GM12878 (cell line): ENCODE results near the gene JUND. TPM values are rescaled to one million over a fixed set of nuclear protein-coding genes. Genes with fewer than 3 reads are reported as not detected.

ENCODE experiments used
- ATAC-seq: fragments of 200-7000 bp; cut with Tn5 transposase; 3 replicates; pipeline ENCODE4 v1.9.1; 2020; ENCODE audit warnings: mild to moderate bottlenecking, moderate library complexity
- BruUV-seq: library from RNA; stranded (reverse); fragments of 400-500 nt; replicated peaks from 2 replicates; lab custom pipeline; 2021; lab: Mats Ljungman, UMichigan
- CTCF ChIA-PET: fragments of 300-600 bp; sonication (Branson Sonifier 250); formaldehyde crosslinking; extraction: SDS; loops from one replicate; lab custom pipeline; 2021; ENCODE audit warnings: inconsistent platforms; lab: Yijun Ruan, JAX
- POLR2A ChIA-PET: fragments of 350-600 bp; formaldehyde crosslinking; extraction: SDS; loops from one replicate; lab custom pipeline; 2021; ENCODE audit warnings: inconsistent platforms; lab: Charles Lee
- RAD21 ChIA-PET: fragments of 300-600 bp; sonication (Branson Sonifier 250); formaldehyde crosslinking; loops from one replicate; lab custom pipeline; 2023; ENCODE audit warnings: antibody characterized with exemption; ENCODE audit not compliant: unreplicated experiment; lab: Charles Lee
- SMC1A ChIA-PET: fragments of 300-600 bp; sonication (Branson Sonifier 250); formaldehyde crosslinking; loops from one replicate; lab custom pipeline; 2023; ENCODE audit not compliant: unreplicated experiment, uncharacterized antibody; lab: Charles Lee
- DNase-seq: peaks from one replicate; pipeline ENCODE4 v3.0.0-alpha.2; 2011; ENCODE audit warnings: low read depth, low spot score
- FAIRE-seq: peaks from 3 replicates; lab custom pipeline; 2011; peaks lifted over from hg19 to GRCh38; lab: Jason Lieb, UNC
- H2AFZ ChIP-seq: 2 replicates; pipeline ENCODE4 v1.6.0; 2011; ENCODE audit warnings: low read depth, low read length, control low read depth; ENCODE audit not compliant: control insufficient read depth
- H3K27ac ChIP-seq: 2 replicates; pipeline ENCODE4 v1.5.1; 2011; ENCODE audit warnings: control low read depth; ENCODE audit not compliant: control insufficient read depth, insufficient read depth
- H3K27me3 ChIP-seq, 2 experiments: replicated peaks in 1 of 2; 2 replicates each; pipeline versions ENCODE4 v1.6.0 to v1.6.1; 2011; ENCODE audit warnings: low read length in 1 of 2; ENCODE audit not compliant: control insufficient read depth in 2 of 2, insufficient read depth in 2 of 2
- H3K36me3 ChIP-seq, 2 experiments: 2 replicates each; pipeline ENCODE4 v1.5.1; 2011; ENCODE audit warnings: low read length in 1 of 2; ENCODE audit not compliant: control insufficient read depth in 2 of 2, insufficient read depth in 2 of 2
- H3K4me1 ChIP-seq: 2 replicates; pipeline ENCODE4 v1.6.1; 2011; ENCODE audit warnings: mild to moderate bottlenecking, low read length, moderate library complexity, mixed read lengths; ENCODE audit not compliant: control insufficient read depth, insufficient read depth
- H3K4me2 ChIP-seq: 2 replicates; pipeline ENCODE4 v1.6.0; 2011; ENCODE audit warnings: control low read depth; ENCODE audit not compliant: control insufficient read depth, insufficient read depth
- H3K4me3 ChIP-seq: fragments of 200-600 bp; sonication (generic); 2 replicates; pipeline ENCODE4 v1.5.1; 2016
- H3K79me2 ChIP-seq: 2 replicates; pipeline ENCODE4 v1.6.0; 2011; ENCODE audit warnings: low read length; ENCODE audit not compliant: control insufficient read depth, insufficient read depth
- H3K9ac ChIP-seq: 2 replicates; pipeline ENCODE4 v1.8.0; 2011; ENCODE audit warnings: low read length, control low read depth, mixed read lengths; ENCODE audit not compliant: control insufficient read depth, insufficient read depth
- H3K9me3 ChIP-seq: replicated peaks from 3 replicates; pipeline ENCODE4 v1.5.1; 2011; ENCODE audit warnings: mild to moderate bottlenecking, low read length; ENCODE audit not compliant: control insufficient read depth, insufficient read depth
- H4K20me1 ChIP-seq: 2 replicates; pipeline ENCODE4 v1.6.0; 2011; ENCODE audit not compliant: control insufficient read depth, insufficient read depth
- POLR2A ChIP-seq: IDR thresholded peaks from 2 replicates; pipeline ENCODE4 v1.6.1; 2011; ENCODE audit warnings: low read depth, mild to moderate bottlenecking, low read length
- REST ChIP-seq: IDR thresholded peaks from 2 replicates; pipeline ENCODE4 v1.6.1; 2012; ENCODE audit warnings: mild to moderate bottlenecking, low read depth, low read length
- WGBS: methylation state at CpG from one replicate; pipeline ENCODE4 v1.1.6; 2016; ENCODE audit warnings: low lambda C conversion rate; ENCODE audit not compliant: insufficient replicate concordance, insufficient coverage; ENCODE audit errors: missing lambda C conversion rate; 5-methylcytosine and 5-hydroxymethylcytosine counted together
- in situ Hi-C: fragments of 300-500 bp; cut with MboI; formaldehyde crosslinking; loops from 9 replicates; pipeline ENCODE4 v1.14.3; 2018; ENCODE audit warnings: mixed read lengths
- intact Hi-C: fragments of 100-400 bp; cut with micrococcal nuclease; formaldehyde crosslinking; loops from one replicate; pipeline ENCODE4 v1.14.2; 2022; ENCODE audit not compliant: unreplicated experiment
- polyA plus RNA-seq, 11 experiments: library from polyadenylated mRNA; depleted of rRNA in 4 of 11; unstranded in 6 of 11; stranded (reverse) in 5 of 11; fragments of >200 nt; fragmentation: Nextera tagmentation in 4 of 11; fragmentation: Illumina TruSeq in 1 of 11; extraction: Ambion mirVana in 4 of 11; extraction: Trizol in 1 of 11; gene quantifications; 1 replicate in 1 of 11; 2 replicates in 10 of 11; pipeline versions ENCODE4 v1.2.1 to v1.2.3, GENCODE V29; 2011 to 2016; ENCODE audit warnings: inconsistent platforms in 2 of 11, missing spikeins in 2 of 11, low read depth in 1 of 11
- total RNA-seq, 4 experiments: library from RNA; depleted of rRNA in 3 of 4; stranded (reverse); fragments of >200 nt in 3 of 4; fragmentation: Illumina TruSeq in 1 of 4; extraction: Trizol in 1 of 4; gene quantifications; 2 replicates each; pipeline versions ENCODE4 v1.2.1 to v1.2.3, GENCODE V29; 2013 to 2021

Gene JUND
- total and polyA plus RNA-seq, 10 of the 15 experiments (the other 5 are each of a cell fraction or from before 2014, with no cell fraction given), result 7.4 to 164 (median 18.8) TPM

- Histone ChIP-seq H3K4me3 (no peak overlapping the region), H2AFZ (no peak overlapping the region), H4K20me1 (no peaks in the 10 kb centered on the region), H3K27ac (no peak overlapping the region), H3K79me2 (peaks cover 2% of the 10 kb centered on the region), H3K4me1 (peaks cover 16% of the 10 kb centered on the region), H3K9me3 (no peaks in the 10 kb centered on the region), H3K9ac (no peak overlapping the region), H3K36me3 (peaks cover 6 to 30% of the 10 kb centered on the region in 2 experiments; a peak in 3 of 4 replicates), H3K27me3 (no peaks in the 10 kb centered on the region), H3K4me2 (no peak overlapping the region)
- FAIRE-seq, result no peak
- in situ Hi-C loops, result no loop called here
- POLR2A ChIA-PET, result no interaction called here
- CTCF ChIA-PET, result no interaction called here
- RAD21 ChIA-PET, result no interaction called here
- SMC1A ChIA-PET, result no interaction called here
- no TSS peak for BruUV-seq
- no peak for ATAC-seq
- 89% methylated on average over 21 of the region's 23 CpGs for WGBS
- intact Hi-C loops, result no loop called here
- TF ChIP-seq REST, result no peak
- peak; percentile 14 for TF ChIP-seq POLR2A
- DNase-seq, result no peak
Measured at GRCh38 chr19:18310118-18310909, 28.9 kb upstream of the JUND start.
